22Rv1 (cell line): ENCODE data around the gene ANKRD33.

Source experiments
- ZFX ChIP-seq: fragments of 450-650 bp; IDR thresholded peaks from 2 replicates; pipeline ENCODE4 v1.6.1; 2017; ENCODE audit warnings: antibody characterized with exemption, borderline replicate concordance
- TF ChIP-seq, protein P1 (sequence below): fragments of 450-650 bp; IDR thresholded peaks from 2 replicates; pipeline ENCODE4 v1.5.1; 2017; ENCODE audit warnings: mild to moderate bottlenecking

GRCh38 chr12:51941011-51941581, 53.2 kb downstream of the ANKRD33 start:
- TF ChIP-seq, protein P1, sequence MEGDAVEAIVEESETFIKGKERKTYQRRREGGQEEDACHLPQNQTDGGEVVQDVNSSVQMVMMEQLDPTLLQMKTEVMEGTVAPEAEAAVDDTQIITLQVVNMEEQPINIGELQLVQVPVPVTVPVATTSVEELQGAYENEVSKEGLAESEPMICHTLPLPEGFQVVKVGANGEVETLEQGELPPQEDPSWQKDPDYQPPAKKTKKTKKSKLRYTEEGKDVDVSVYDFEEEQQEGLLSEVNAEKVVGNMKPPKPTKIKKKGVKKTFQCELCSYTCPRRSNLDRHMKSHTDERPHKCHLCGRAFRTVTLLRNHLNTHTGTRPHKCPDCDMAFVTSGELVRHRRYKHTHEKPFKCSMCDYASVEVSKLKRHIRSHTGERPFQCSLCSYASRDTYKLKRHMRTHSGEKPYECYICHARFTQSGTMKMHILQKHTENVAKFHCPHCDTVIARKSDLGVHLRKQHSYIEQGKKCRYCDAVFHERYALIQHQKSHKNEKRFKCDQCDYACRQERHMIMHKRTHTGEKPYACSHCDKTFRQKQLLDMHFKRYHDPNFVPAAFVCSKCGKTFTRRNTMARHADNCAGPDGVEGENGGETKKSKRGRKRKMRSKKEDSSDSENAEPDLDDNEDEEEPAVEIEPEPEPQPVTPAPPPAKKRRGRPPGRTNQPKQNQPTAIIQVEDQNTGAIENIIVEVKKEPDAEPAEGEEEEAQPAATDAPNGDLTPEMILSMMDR, result no peak
- TF ChIP-seq ZFX, result no peak
